NCI-H1694 (cell line): ENCODE data around the gene UGGT1.

Experiments
- DNase-seq: peaks from one replicate; lab custom pipeline; 2025; lab: John Stamatoyannopoulos, UW

UGGT1 gene

GRCh38 chr2:128228894-128229293 is 137.9 kb downstream of the UGGT1 start:
- no peak for DNase-seq

- peak; percentile 60 for DNase-seq
Observed at GRCh38 chr2:128232965-128233789, 142.2 kb downstream of the UGGT1 start.

- no peak for DNase-seq
Observed at GRCh38 chr2:128233790-128234395, 142.9 kb downstream of the UGGT1 start.

GRCh38 chr2:128234613-128235012 is 143.6 kb downstream of the UGGT1 start:
- DNase-seq = no peak

- no peak for DNase-seq
Observed at GRCh38 chr2:128235581-128235980, 144.6 kb downstream of the UGGT1 start.

GRCh38 chr2:128236491-128237035 is 145.6 kb downstream of the UGGT1 start:
- no peak for DNase-seq

- no peak for DNase-seq
Observed at GRCh38 chr2:128237081-128237534, 146.1 kb downstream of the UGGT1 start.

- DNase-seq = no peak
Observed at GRCh38 chr2:128237911-128238697, 147.1 kb downstream of the UGGT1 start.

GRCh38 chr2:128241896-128242295 is 150.9 kb downstream of the UGGT1 start:
- DNase-seq = no peak
